IPS DF 4.7 (cell line): ENCODE data around the gene KRT77.
"Not testable (repeated sequence)": the region's sequence is repeated elsewhere in the genome, so short reads cannot be mapped to it uniquely, and the experiment has no call there.

Experiments used
- DNase-seq: peaks from one replicate; pipeline ENCODE4 v3.0.0-alpha.2; 2013; ENCODE audit warnings: low spot score; ENCODE audit errors: extremely low read depth

Gene KRT77

GRCh38 chr12:52703424-52703823, at the start of gene KRT77:
Gene KRT77, minus strand, starts transcription at chr12:52703524. Its CDS starts 90 bp downstream, at chr12:52703434.
- DNase-seq: no peak

- DNase-seq: no peak
These were observed 49.2 kb upstream of the KRT77 start for GRCh38 chr12:52752516-52752915.

- no peak for DNase-seq
These were observed 48.5 kb upstream of the KRT77 start for GRCh38 chr12:52751795-52752194.

- not testable (repeated sequence) for DNase-seq
These were observed 47.2 kb upstream of the KRT77 start for GRCh38 chr12:52750532-52750931.

- no peak for DNase-seq
These were observed 46.5 kb upstream of the KRT77 start for GRCh38 chr12:52749827-52750226.

GRCh38 chr12:52748578-52748977, 45.3 kb upstream of the KRT77 start:
- DNase-seq: no peak

GRCh38 chr12:52745554-52745953, 42.2 kb upstream of the KRT77 start:
- DNase-seq: no peak

- no peak for DNase-seq
These were observed 41.3 kb upstream of the KRT77 start for GRCh38 chr12:52744493-52745156.

GRCh38 chr12:52742822-52743457, 39.6 kb upstream of the KRT77 start:
- DNase-seq: no peak

GRCh38 chr12:52742196-52742580, 38.9 kb upstream of the KRT77 start:
- DNase-seq: no peak

- peak; percentile 51 for DNase-seq
These were observed 38.3 kb upstream of the KRT77 start for GRCh38 chr12:52741375-52742195.

GRCh38 chr12:52740584-52740983, 37.3 kb upstream of the KRT77 start:
- no peak for DNase-seq

GRCh38 chr12:52739963-52740362, 36.6 kb upstream of the KRT77 start:
- no peak for DNase-seq

- no peak for DNase-seq
These were observed 32.7 kb upstream of the KRT77 start for GRCh38 chr12:52735816-52736632.

- DNase-seq: no peak
These were observed 31.8 kb upstream of the KRT77 start for GRCh38 chr12:52735106-52735505.

GRCh38 chr12:52730793-52731192, 27.5 kb upstream of the KRT77 start:
- no peak for DNase-seq

GRCh38 chr12:52730383-52730782, 27.1 kb upstream of the KRT77 start:
- DNase-seq: no peak

GRCh38 chr12:52729147-52729546, 25.8 kb upstream of the KRT77 start:
- no peak for DNase-seq

GRCh38 chr12:52728374-52728773, 25.1 kb upstream of the KRT77 start:
- no peak for DNase-seq

GRCh38 chr12:52727037-52727436, 23.7 kb upstream of the KRT77 start:
- no peak for DNase-seq

GRCh38 chr12:52726451-52726850, 23.1 kb upstream of the KRT77 start:
- DNase-seq: no peak

- DNase-seq: no peak
These were observed 21.1 kb upstream of the KRT77 start for GRCh38 chr12:52724384-52724783.
